ENCODE measurements around the gene YIF1B.
"Not testable (repeated sequence)": the region's sequence is repeated elsewhere in the genome, so short reads cannot be mapped to it uniquely, and the experiment has no call there.

- TF ChIP-seq POLR2A, CTCF (IDR thresholded peaks at IDR 0.05): not testable (repeated sequence)
Observed at GRCh38 chr19:38362946-38363688, 47.4 kb upstream of the YIF1B start.

All from testis (tissue), 2 donors.